ENCODE data around the gene MYO3B.

DNA sequence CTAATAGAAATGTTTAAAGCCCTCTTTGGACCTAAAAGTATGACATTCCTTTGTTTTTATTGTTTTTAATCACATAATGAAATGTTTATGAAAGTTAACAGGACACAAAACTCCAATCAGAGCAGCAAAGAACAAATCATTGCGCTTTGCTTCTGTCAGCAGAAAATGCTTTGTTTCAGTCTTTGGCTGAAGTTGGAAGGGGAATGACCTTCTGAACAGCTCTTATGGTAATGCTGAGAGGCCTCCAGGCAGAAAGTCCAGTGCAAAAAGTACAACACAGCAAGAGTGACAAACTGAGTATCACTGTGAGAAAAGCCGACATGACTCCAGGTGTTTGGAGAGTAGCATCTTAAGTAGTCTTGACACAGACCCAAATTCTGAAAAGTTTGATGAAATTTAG lies 389.5 kb downstream of the MYO3B start:
- TF ChIP-seq, protein P1, sequence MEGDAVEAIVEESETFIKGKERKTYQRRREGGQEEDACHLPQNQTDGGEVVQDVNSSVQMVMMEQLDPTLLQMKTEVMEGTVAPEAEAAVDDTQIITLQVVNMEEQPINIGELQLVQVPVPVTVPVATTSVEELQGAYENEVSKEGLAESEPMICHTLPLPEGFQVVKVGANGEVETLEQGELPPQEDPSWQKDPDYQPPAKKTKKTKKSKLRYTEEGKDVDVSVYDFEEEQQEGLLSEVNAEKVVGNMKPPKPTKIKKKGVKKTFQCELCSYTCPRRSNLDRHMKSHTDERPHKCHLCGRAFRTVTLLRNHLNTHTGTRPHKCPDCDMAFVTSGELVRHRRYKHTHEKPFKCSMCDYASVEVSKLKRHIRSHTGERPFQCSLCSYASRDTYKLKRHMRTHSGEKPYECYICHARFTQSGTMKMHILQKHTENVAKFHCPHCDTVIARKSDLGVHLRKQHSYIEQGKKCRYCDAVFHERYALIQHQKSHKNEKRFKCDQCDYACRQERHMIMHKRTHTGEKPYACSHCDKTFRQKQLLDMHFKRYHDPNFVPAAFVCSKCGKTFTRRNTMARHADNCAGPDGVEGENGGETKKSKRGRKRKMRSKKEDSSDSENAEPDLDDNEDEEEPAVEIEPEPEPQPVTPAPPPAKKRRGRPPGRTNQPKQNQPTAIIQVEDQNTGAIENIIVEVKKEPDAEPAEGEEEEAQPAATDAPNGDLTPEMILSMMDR (IDR thresholded peaks at IDR 0.05), result no peak
- TF ChIP-seq NFE2L1 (CRISPR knock-in tag; IDR thresholded peaks at IDR 0.05), result no peak
- no peak for TF ChIP-seq RELA (CRISPR knock-in tag; IDR thresholded peaks at IDR 0.05; ENCODE audit: borderline replicate concordance)
- TF ChIP-seq, protein P2, sequence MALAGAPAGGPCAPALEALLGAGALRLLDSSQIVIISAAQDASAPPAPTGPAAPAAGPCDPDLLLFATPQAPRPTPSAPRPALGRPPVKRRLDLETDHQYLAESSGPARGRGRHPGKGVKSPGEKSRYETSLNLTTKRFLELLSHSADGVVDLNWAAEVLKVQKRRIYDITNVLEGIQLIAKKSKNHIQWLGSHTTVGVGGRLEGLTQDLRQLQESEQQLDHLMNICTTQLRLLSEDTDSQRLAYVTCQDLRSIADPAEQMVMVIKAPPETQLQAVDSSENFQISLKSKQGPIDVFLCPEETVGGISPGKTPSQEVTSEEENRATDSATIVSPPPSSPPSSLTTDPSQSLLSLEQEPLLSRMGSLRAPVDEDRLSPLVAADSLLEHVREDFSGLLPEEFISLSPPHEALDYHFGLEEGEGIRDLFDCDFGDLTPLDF (CRISPR knock-in tag; IDR thresholded peaks at IDR 0.05), result no peak
- no peak for TF ChIP-seq MXD4 (CRISPR knock-in tag; IDR thresholded peaks at IDR 0.05; ENCODE audit: borderline replicate concordance)

Measured in WTC11 (cell line).